Fibroblast of lung (primary cell): Measurements from ENCODE around the gene CARMIL1. TPM values are rescaled to one million over a fixed set of nuclear protein-coding genes. Genes with fewer than 3 reads are reported as not detected.

ENCODE experiments used
- DNase-seq, 2 donors: peaks; one replicate each; pipeline versions ENCODE4 v3.0.0 to v3.0.0-alpha.2; 2010; ENCODE audit warnings: low read depth in 2 of 2
- H2AFZ ChIP-seq: 2 replicates; pipeline ENCODE4 v1.5.1; 2012; ENCODE audit warnings: low read length, control low read depth, inconsistent platforms
- H3K27ac ChIP-seq: 2 replicates; pipeline ENCODE4 v1.5.1; 2011; ENCODE audit warnings: low read length, control low read depth; ENCODE audit not compliant: insufficient read depth
- H3K27me3 ChIP-seq: 2 replicates; pipeline ENCODE4 v1.5.1; 2011; ENCODE audit warnings: mild to moderate bottlenecking, low read length; ENCODE audit not compliant: control insufficient read depth, insufficient read depth
- H3K36me3 ChIP-seq: 2 replicates; pipeline ENCODE4 v1.5.1; 2011; ENCODE audit warnings: low read length; ENCODE audit not compliant: control insufficient read depth, insufficient read depth
- H3K4me1 ChIP-seq: 2 replicates; pipeline ENCODE4 v1.5.1; 2011; ENCODE audit warnings: low read length; ENCODE audit not compliant: control insufficient read depth, insufficient read depth; ENCODE audit errors: extremely low read depth
- H3K4me2 ChIP-seq: 2 replicates; pipeline ENCODE4 v1.5.1; 2011; ENCODE audit warnings: low read length, control low read depth; ENCODE audit not compliant: insufficient read depth; ENCODE audit errors: extremely low read depth
- H3K4me3 ChIP-seq, 4 experiments: fragments of 200-600 bp in 1 of 4; sonication (generic) in 1 of 4; replicated peaks in 1 of 4; 2 replicates each; pipeline ENCODE4 v1.5.1; 2011 to 2016; ENCODE audit warnings: low read length in 4 of 4, low read depth in 3 of 4, mild to moderate bottlenecking in 3 of 4, control low read depth in 2 of 4, inconsistent platforms in 1 of 4, mixed read lengths in 1 of 4; ENCODE audit not compliant: insufficient read depth in 1 of 4; ENCODE audit errors: control extremely low read depth in 1 of 4
- H3K79me2 ChIP-seq: 2 replicates; pipeline ENCODE4 v1.5.1; 2012; ENCODE audit warnings: mild to moderate bottlenecking, low read length, inconsistent platforms; ENCODE audit not compliant: control insufficient read depth, insufficient read depth
- H3K9ac ChIP-seq: 2 replicates; pipeline ENCODE4 v1.5.1; 2011; ENCODE audit warnings: mild to moderate bottlenecking, low read length, control low read depth; ENCODE audit not compliant: insufficient read depth
- H3K9me3 ChIP-seq: 2 replicates; pipeline ENCODE4 v1.5.1; 2012; ENCODE audit warnings: low read depth, low read length; ENCODE audit not compliant: control insufficient read depth, insufficient read depth
- H4K20me1 ChIP-seq: 2 replicates; pipeline ENCODE4 v1.5.1; 2011; ENCODE audit warnings: low read length; ENCODE audit not compliant: control insufficient read depth, insufficient read depth; ENCODE audit errors: extremely low read depth
- EZH2 ChIP-seq: IDR thresholded peaks from 2 replicates; pipeline ENCODE4 v1.5.1; 2012; ENCODE audit warnings: low read length, control low read depth, mild to moderate bottlenecking; ENCODE audit errors: missing control alignments
- polyA plus RNA-seq, 2 donors: library from polyadenylated mRNA; depleted of rRNA in 1 of 2; stranded (reverse) in 1 of 2; unstranded in 1 of 2; fragments of >200 nt; gene quantifications; 2 replicates each; pipeline ENCODE4 v1.2.1, GENCODE V29; 2011 to 2012; ENCODE audit warnings: missing spikeins in 1 of 2
- total RNA-seq: library from RNA; depleted of rRNA; stranded (reverse); fragments of >200 nt; gene quantifications from 2 replicates; pipeline ENCODE4 v1.2.1, GENCODE V29; 2014
- TF ChIP-seq, protein P1 (sequence below), 2 donors: IDR thresholded peaks in 1 of 2; conservative IDR thresholded peaks in 1 of 2; 1 replicate in 1 of 2; 2 replicates in 1 of 2; pipeline ENCODE4 v1.5.1; 2011 to 2012; ENCODE audit warnings: low read length in 2 of 2, control low read depth in 1 of 2, inconsistent platforms in 1 of 2, low read depth in 1 of 2, mild to moderate bottlenecking in 1 of 2

CARMIL1 gene
- total and polyA plus RNA-seq, 2 donors (not counting 1 experiment from before 2014, with no cell fraction given), result 10.2 to 12.5 TPM

DNA sequence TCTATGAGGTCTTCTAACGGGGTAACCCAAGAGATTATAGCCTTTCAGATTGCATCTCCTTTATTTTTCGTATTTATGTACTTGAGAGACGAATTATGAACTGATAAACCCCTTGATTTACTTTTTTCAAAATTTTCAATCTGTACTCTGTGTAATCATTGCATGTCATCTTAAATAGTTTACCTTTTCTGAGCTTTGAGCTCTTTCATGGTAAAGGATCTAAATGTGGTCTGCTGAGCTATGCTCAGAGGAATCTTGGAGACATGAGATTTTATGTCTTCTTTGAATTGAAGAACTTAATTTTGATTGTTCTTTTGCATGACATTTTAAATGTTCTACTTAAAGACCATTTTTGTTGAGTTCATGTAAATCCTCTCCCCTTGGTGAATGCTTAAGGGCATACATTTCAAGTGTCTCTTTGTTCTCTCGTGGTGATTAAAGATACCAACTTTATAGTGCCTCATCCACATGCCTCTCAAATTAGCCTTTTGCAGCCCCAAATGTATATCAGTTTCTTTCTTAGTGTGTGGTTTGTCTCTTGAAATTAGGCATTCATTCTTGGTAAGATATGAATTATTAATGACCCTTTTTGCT lies 256.6 kb downstream of the CARMIL1 start:
- Histone ChIP-seq H3K36me3 (no peaks in the 10 kb centered on the region), H3K9me3 (no peaks in the 10 kb centered on the region), H2AFZ (no peak overlapping the region), H3K4me3 (no peak overlapping the region), H4K20me1 (no peaks in the 10 kb centered on the region), H3K4me1 (no peaks in the 10 kb centered on the region), H3K27me3 (no peaks in the 10 kb centered on the region), H3K9ac (no peak overlapping the region), H3K27ac (no peak overlapping the region), H3K4me2 (no peak overlapping the region), H3K79me2 (no peaks in the 10 kb centered on the region)
- no peak for TF ChIP-seq EZH2
- TF ChIP-seq, protein P1, sequence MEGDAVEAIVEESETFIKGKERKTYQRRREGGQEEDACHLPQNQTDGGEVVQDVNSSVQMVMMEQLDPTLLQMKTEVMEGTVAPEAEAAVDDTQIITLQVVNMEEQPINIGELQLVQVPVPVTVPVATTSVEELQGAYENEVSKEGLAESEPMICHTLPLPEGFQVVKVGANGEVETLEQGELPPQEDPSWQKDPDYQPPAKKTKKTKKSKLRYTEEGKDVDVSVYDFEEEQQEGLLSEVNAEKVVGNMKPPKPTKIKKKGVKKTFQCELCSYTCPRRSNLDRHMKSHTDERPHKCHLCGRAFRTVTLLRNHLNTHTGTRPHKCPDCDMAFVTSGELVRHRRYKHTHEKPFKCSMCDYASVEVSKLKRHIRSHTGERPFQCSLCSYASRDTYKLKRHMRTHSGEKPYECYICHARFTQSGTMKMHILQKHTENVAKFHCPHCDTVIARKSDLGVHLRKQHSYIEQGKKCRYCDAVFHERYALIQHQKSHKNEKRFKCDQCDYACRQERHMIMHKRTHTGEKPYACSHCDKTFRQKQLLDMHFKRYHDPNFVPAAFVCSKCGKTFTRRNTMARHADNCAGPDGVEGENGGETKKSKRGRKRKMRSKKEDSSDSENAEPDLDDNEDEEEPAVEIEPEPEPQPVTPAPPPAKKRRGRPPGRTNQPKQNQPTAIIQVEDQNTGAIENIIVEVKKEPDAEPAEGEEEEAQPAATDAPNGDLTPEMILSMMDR (conservative IDR thresholded peaks at IDR 0.05 in 1 of 2, IDR thresholded peaks at IDR 0.05 in 1 of 2; ENCODE audit: low read depth in 1 of 2, low read length in 2 of 2), result no peak
- DNase-seq, result no peak

DNA sequence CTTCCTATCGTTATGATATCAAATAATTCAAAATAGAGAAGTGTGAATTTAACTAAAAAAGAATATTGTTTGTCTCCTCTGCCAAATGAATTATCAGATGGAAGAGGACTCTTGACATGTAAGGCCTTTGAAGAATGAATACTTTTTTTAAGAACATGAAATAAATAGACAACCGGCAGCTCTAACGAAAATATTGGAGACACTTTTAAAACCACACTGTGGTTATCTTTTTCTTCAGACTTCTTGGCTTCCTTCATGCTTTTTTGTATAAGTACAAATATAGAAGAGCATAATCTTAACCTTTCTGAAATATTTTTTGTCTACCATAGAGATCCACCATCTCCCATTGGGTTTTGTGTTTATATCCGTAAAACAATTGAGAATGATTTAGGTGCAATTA lies 257.6 kb downstream of the CARMIL1 start:
- H3K36me3 ChIP-seq, result no peaks in the 10 kb centered on the region

GRCh38 chr6:25537349-25538018 lies 258.3 kb downstream of the CARMIL1 start:
- Histone ChIP-seq H3K27ac (no peak overlapping the region), H3K79me2 (no peaks in the 10 kb centered on the region), H2AFZ (no peak overlapping the region), H3K9me3 (no peaks in the 10 kb centered on the region), H3K4me3 (no peak overlapping the region), H4K20me1 (no peaks in the 10 kb centered on the region), H3K27me3 (no peaks in the 10 kb centered on the region), H3K4me2 (no peak overlapping the region), H3K4me1 (no peaks in the 10 kb centered on the region), H3K9ac (no peak overlapping the region), H3K36me3 (no peaks in the 10 kb centered on the region)
- peak in 1 of 2 donors; percentile 60 for DNase-seq
- TF ChIP-seq, protein P1 (conservative IDR thresholded peaks at IDR 0.05 in 1 of 2, IDR thresholded peaks at IDR 0.05 in 1 of 2; ENCODE audit: low read depth in 1 of 2, low read length in 2 of 2), result no peak
- TF ChIP-seq EZH2, result no peak

More for the DNA sequence above, 257.6 kb downstream of the CARMIL1 start:
- Histone ChIP-seq H3K79me2 (no peaks in the 10 kb centered on the region), H3K4me2 (no peak overlapping the region), H3K9ac (no peak overlapping the region), H3K4me3 (no peak overlapping the region), H3K27me3 (no peaks in the 10 kb centered on the region), H3K4me1 (no peaks in the 10 kb centered on the region), H3K9me3 (no peaks in the 10 kb centered on the region), H2AFZ (no peak overlapping the region), H3K27ac (no peak overlapping the region), H4K20me1 (no peaks in the 10 kb centered on the region)
- TF ChIP-seq EZH2, result no peak
- TF ChIP-seq, protein P1 (conservative IDR thresholded peaks at IDR 0.05 in 1 of 2, IDR thresholded peaks at IDR 0.05 in 1 of 2; ENCODE audit: low read depth in 1 of 2, low read length in 2 of 2), result no peak
- DNase-seq, result no peak
